Activated naive CD4-positive, alpha-beta T cell treated with anti-CD3 and anti-CD28 coated beads, Interleukin-2, amount 50 U/mL, for 16 hours (primary cell): Measurements from ENCODE around the gene P2RX3.
A peak's percentile ranks its signal among the peaks of the same experiment; 100 is the strongest.

Experiments
- DNase-seq: peaks from one replicate; pipeline ENCODE4 v3.0.0-alpha.2; 2020

Gene P2RX3

DNA sequence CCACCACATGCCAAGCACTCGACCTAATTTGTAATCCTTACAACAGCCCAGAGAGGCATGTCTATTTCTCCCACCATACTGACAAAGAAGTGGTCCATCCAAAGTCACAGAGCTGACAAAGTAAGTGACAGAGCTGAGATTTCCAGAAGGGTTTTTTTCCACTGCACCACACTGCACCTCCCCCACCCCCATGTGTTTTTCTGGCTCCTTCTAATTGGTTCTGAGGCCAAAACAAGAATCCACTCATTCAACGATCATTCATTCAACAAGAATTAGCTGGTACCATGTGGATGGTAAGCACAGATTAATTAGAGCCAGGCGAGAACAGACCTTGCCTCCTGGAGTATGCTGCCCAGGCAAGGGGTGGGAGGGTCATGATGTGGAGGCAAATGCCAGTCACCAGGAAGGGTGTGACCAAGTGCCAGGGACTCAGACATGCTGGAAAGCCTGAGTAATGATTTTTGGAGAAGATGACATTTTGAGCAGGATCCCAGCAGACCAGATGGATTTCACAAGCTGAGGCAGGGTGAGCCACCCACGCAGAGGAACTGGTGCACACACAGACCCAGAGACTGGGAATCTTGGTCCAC lies 67.2 kb downstream of the P2RX3 start:
- DNase-seq, result no peak

DNA sequence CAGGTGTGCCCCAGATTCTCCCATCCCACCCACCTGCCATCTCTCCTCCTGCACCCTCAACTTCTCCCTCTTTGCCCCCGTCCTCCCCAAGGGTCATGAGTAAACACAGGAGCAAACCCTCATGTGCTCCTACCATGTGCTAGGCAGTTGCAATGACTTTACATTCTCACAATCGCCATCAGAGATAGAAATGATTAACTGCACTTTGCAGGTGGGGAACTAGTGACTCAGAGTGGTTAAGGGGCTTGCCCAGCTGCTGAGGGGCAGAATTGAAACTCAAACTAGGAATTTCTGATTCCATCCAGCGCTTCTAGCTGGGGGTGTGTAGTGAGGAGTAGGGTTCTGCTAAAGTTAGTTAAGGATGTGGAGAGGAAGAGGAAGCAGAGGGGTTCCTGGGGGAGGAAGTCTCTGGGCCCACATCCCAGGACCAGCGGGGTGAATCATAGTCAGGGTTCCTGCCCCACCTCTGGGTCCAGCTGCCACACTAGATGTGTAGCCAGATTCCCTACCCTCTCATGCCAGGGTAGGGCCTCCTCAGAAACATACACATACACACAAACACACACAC lies 68.3 kb downstream of the P2RX3 start:
- DNase-seq, result peak; percentile 57

DNA sequence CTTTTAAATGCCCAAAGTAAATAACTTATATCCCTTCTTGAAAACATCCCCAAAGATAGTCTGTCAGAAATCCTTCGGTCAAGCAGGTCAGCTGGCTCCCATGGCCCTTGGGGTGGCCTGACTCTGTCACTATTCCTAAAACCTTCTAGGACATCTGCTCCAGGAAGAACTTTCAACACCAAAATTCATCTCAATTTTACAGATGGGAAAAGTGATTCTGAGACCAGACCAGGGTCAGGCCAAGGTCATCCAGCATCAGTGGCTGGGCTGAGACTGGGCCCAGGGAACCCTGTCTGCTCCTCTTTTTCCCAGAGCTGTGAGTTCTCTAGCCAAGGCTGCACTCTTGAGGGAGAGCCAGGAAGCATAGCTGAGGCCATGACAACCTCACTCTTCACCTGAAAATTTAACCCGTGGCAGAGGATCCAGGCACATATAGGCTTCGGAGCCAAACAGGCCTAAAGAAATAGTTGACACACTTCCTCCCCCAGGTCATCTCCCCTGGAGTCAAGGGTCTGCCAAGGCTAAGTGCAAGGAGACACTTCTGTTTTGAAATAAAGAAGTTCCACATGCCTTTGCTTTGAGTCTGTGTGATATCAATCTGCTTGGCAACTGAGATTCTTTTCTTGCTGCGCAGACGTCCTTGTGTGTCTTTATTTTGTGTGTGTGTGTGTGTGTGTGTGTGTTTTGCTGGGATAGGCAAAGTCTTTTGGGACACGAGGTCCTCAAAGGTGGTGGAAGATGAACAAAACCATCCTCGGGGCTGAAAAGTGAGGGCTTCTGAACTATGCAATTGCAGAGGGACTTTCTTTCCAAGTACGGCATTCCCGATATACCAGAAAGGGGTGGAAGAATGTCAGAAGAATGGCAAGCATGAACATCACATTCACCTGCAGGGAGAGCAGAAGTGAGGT lies 69.1 kb downstream of the P2RX3 start:
- DNase-seq, result no peak

DNA sequence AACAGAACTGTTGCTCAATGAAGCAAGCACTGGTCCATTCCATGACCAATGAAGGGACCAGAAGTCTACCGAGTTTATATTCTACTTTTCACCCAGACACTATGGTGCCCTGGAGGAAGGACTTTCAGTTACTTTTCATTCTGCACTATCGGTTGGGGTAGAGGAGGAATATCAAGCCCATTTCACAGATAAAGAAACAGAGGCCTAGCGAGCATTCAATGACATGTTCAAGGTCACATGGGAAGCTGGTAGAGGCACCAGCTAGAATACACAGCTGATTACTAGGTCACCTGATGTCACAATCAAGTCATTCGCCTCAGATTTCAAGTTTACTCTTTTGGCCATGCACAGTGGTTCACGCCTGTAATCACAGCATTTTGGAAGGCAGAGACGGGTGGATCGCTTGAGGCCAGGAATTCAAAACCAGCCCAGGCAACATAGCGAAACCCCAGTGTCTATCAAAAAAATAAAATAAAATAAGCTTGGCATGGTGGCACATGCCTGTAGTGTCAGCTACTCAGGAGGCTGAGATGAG lies 69.9 kb downstream of the P2RX3 start:
- DNase-seq, result no peak

DNA sequence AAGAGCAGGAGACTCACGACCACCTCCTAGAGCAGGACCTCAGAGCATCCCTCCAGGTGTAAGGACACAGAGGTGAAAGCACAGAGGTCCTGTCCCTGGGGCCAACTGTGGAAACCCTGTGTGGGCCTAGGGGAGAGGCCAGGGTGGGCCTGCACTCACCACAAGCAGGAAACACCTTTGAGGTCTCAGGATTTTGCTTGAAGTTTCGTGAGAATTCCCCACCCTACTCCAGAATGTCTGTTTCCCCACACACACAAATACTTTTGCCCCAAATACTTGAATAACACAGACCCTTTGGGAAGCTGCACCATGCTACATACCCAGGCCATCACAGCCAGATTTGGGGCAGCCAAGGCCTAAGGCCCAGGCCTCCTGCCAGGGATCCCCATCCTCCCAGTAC lies 70.6 kb downstream of the P2RX3 start:
- no peak for DNase-seq

DNA sequence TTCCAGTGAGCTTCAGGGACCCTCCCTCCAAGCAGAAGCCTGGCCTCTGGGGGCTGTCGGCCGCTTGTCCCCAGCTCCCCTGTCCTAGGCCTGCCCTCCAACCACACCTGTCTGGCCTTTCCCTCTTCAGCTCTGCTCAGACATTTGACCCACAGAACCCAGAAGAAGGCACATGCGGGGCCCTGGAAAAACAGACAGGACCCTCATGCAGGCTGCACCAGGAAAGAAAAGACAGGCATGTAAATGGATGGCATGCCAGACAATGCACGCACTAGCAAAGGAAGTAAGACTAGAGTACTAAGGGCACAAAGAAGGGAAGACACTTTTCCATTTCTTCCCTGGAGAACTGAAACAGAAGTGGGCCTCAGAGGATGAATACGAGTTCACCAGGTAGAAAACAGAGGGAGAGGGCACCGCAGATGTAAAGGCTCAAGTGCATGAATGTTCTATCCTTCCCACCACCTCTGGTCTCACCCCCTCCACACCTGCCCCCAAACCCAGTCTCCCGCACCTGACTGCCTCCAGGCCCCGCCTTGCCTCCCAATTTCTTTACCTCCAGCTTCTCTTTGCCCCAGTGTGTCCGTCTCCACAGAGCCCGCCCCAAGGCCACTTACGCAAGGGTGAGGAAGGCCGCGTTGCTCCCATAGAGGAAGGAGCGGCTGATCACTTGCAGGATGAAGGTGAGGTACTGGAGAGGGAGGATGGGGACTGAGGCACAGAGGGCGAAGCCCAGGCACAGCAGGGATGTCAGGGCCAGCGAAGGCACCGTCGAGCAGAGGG lies 71.4 kb downstream of the P2RX3 start:
- DNase-seq, result no peak

DNA sequence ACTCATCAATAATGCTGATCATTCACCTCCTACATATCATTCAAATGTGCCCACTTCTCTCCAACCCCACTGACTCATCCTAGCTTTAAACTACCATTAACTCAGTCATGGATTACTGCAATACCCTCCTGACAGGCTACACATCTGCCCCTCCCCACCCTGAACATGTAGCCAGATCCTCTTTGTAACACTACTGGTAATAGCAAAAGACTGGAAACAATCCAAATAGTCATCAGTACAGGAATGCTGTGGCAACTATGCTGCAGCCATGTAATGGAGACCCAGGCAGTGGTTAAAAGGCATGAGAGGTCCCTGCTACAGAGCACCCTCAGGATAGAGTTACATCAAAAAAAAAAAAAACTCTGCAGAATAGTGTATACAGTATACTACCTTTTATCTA lies 72.1 kb downstream of the P2RX3 start:
- no peak for DNase-seq

DNA sequence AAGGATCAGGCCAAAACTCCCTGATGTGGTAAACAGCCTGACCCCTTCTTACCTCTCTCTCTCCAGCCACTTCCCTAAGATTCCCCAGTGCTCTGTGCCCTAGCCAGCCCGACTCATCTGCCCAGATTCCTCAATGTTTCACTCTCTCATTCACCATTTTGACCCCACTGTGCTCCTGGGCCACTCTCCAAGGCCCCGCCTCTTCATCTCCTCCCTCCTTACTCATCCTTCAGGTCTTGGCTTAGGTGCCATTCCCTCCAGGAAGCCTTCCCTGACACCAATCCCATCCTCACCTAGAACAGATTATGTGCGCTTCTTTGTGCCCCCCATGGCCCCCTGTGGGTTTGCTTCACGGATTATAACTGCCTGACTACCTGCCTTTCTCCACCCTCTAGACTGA lies 75.5 kb downstream of the P2RX3 start:
- no peak for DNase-seq

DNA sequence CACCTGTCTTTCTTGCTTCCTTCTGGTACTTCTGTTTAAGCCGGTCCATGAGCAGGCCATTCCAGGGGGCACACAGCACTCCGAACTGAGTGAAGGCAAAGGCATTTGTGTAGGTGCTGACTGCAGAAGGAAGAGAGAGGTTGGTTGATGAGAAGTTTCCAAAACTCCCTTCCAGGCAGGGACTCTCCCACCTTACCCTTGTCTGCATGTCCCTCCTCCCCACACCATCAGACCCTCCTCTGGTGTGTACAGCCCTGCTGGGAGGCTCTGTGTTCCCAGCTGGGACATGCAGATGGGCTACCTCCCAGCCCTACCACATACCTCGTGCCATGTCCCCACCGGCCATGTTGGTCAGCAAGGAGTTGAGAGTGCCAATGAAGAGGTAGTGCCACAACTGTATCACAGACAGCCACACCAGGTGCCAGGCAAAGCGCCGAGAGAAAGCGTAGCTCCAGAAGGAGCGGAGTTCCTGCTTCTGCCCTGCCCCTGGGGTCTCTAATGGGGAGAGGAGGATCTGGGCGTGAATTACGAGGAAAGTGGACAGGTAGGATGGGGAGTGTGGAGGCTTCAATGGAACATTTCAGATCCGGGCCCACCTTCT lies 76.6 kb downstream of the P2RX3 start:
- DNase-seq, result no peak

DNA sequence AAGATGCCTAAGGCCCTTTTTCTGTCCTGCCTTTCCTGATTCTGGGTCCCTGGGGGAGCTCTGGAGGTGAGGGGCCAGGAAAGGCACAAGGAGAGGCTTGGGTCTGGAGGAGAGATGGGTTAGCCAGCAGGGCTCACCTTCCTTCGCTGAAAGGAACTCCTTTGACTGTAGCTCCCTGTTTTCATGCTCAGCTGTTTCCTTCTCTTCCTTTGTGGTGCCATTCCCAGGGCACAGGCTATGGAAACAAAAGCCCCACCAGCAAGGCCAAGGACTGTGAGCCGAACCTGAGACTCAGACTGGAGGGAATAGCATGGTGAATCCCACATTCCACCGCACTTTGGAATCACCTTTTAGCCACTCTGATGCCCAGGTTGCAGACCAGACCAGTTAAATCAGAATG lies 78.3 kb downstream of the P2RX3 start:
- no peak for DNase-seq

DNA sequence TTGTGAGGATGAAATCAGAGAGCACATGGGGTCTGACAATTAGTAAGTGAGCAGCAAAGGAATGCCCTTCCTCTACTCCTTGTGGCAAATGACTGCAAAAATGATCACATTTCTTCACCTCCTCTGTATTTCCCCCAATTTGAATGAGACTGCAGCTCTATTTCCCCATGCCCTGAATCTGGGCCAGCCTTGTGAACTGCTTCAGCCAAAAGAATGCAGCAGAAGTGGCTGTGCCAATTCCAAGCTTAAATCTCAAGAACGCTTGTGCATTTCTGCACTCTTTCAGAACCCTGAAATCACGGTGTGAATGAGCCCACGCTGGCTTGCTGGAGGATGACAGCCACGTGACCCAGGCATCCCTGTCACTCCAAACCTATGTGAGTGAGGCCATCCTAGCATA lies 78.9 kb downstream of the P2RX3 start:
- DNase-seq, result no peak

DNA sequence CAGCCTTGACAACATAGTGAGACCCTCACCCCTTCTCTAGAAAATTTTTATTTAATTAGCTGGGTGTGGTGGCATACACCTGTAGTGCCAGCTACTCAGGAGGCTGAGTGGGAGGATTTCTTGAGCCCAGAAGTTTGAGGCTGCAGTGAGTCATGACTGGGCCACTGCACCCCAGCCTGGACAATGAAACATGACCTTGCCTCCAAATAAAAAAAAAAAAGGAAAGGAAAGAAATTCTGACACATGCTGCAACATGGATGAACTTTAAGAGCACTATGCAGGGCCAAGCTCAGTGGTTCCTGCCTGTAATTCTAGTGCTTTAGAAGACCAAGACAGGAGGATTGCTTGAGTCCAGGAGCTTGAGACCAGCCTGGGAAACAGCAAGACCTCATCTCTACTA lies 80.0 kb downstream of the P2RX3 start:
- no peak for DNase-seq

DNA sequence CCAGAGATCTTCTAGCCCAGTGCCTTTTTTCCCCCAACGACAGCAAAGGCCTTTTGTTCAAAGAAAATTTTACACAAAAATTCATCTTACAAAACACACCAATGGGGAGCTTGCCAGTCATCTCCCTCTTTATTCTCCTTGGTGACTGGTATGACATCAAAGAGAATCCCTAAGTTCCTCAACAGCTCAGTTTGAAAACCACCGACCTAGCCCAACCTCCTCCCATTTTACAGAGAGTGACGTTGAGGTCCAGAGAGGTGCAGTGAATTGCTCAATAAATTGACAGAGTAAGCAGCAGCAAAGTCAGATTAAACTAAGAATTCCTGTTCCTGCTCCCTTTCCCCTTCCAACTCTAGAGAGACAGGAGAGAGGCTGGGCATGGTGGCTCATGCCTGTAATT lies 81.0 kb downstream of the P2RX3 start:
- DNase-seq, result no peak

DNA sequence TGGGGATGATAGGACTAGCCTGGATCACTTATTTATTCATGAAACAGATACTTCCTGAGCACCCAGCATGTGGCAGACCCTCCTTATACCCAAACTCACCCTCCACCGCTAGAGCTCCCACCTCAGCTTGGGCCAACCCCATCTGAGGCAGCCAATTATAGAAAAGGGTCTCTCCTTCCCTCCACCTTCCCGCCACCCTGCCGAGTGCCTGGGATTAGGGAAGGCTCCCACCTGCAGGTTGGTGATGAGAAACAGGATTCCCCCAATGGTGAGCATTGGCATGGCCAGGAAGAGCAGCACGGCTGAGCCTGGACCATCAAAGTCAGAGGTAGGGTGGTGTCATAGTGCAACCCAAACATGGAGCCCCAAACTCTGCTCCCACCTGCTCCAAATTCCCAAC lies 82.9 kb downstream of the P2RX3 start:
- DNase-seq, result no peak

DNA sequence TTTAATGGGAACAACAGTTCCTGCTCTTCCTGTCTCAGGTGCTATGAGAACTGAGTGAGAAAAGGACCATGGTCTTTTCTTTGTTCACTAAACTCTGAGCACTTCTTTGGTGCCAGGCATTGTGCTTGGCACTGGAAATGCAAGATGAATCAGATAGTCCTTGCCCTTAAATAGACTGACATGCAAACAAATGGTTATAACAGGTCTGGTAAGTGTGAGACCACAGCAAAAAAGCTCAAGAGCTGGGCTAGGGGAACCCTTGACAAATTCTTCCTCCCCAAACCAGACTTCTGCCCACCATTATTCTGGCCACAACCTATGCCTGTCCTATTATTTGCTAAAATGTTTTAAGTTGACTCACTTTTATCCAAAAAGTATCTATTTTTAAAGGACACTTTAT lies 83.7 kb downstream of the P2RX3 start:
- no peak for DNase-seq
